ENCODE data around the gene FAM149B1. TPM values are rescaled to one million over a fixed set of nuclear protein-coding genes. Genes with fewer than 3 reads are reported as not detected.

Gene FAM149B1
- total and polyA plus RNA-seq, 2 of the 13 experiments (the other 11 are each of a cell fraction or from before 2014, with no cell fraction given): 9.3 to 16.8 TPM

- TF ChIP-seq ZNF609 (CRISPR knock-in tag; IDR thresholded peaks at IDR 0.05; ENCODE audit: borderline replicate concordance): peak; percentile 68; the same call in 1 of the 2 replicates
- TF ChIP-seq ZNF326 (CRISPR knock-in tag; IDR thresholded peaks at IDR 0.05; ENCODE audit: borderline replicate concordance): no peak
- peak; percentile 98 for TF ChIP-seq PHF8 (CRISPR knock-in tag; IDR thresholded peaks at IDR 0.05)
- 0 out of 2 replicates have a peak, but pooled peaks have one; percentile 38 for TF ChIP-seq ZNF761 (CRISPR knock-in tag; conservative IDR thresholded peaks at IDR 0.05)
- TF ChIP-seq ZNF691 (CRISPR knock-in tag; IDR thresholded peaks at IDR 0.05; ENCODE audit: borderline replicate concordance, low read depth): peak; percentile 38; the same call in 1 of the 2 replicates
- TF ChIP-seq MYNN (CRISPR knock-in tag; IDR thresholded peaks at IDR 0.05; ENCODE audit: low read depth): no peak
- TF ChIP-seq RAD21 (CRISPR knock-in tag; IDR thresholded peaks at IDR 0.05): peak; percentile 40; the same call in 1 of the 2 replicates
- peak; percentile 88; the same call in 1 of the 2 replicates for TF ChIP-seq DNMT3B (CRISPR knock-in tag; conservative IDR thresholded peaks at IDR 0.05)
- peak; percentile 78; the same call in 1 of the 2 replicates for TF ChIP-seq NFKB2 (CRISPR knock-in tag; IDR thresholded peaks at IDR 0.05; ENCODE audit: borderline replicate concordance)
- TF ChIP-seq SNAI1 (CRISPR knock-in tag; IDR thresholded peaks at IDR 0.05; ENCODE audit: borderline replicate concordance): 0 out of 2 replicates have a peak, but pooled peaks have one; percentile 68
- peak; percentile 99 for TF ChIP-seq NR2C2 (CRISPR knock-in tag; IDR thresholded peaks at IDR 0.05; ENCODE audit: borderline replicate concordance)
- peak; percentile 95 for TF ChIP-seq MYC (CRISPR knock-in tag; IDR thresholded peaks at IDR 0.05; ENCODE audit: borderline replicate concordance)
- TF ChIP-seq MAF1 (CRISPR knock-in tag; IDR thresholded peaks at IDR 0.05; ENCODE audit: borderline replicate concordance): no peak
- TF ChIP-seq TSC22D2 (CRISPR knock-in tag; IDR thresholded peaks at IDR 0.05; ENCODE audit: borderline replicate concordance): peak; percentile 90; the same call in 1 of the 2 replicates
- peak; percentile 77; the same call in 1 of the 2 replicates for TF ChIP-seq KDM5B (CRISPR knock-in tag; IDR thresholded peaks at IDR 0.05; ENCODE audit: borderline replicate concordance)
- TF ChIP-seq ZNF543 (CRISPR knock-in tag; IDR thresholded peaks at IDR 0.05): peak; percentile 64; the same call in 1 of the 2 replicates
- TF ChIP-seq ZNF280D (CRISPR knock-in tag; IDR thresholded peaks at IDR 0.05): peak; percentile 35; the same call in 1 of the 2 replicates
- no peak for TF ChIP-seq ZNF549 (CRISPR knock-in tag; IDR thresholded peaks at IDR 0.05)
Observed at GRCh38 chr10:73252445-73253224, 84.7 kb downstream of the FAM149B1 start, which contains the start of gene MRPS16 (continued).

Measured in HepG2 (cell line).